Liver (tissue), 9 donors: ENCODE measurements around the gene LSM14B. TPM values are rescaled to one million over a fixed set of nuclear protein-coding genes. Genes with fewer than 3 reads are reported as not detected.

Source experiments
- DNase-seq: peaks from one replicate; pipeline ENCODE4 v3.0.0-alpha.2; 2017; ENCODE audit warnings: low spot score
- H3K27ac ChIP-seq, 2 donors: one replicate each; pipeline ENCODE4 v1.7.0; 2013; ENCODE audit warnings: inconsistent platforms in 2 of 2, low read length in 2 of 2, control low read depth in 1 of 2, low read depth in 1 of 2, mild to moderate bottlenecking in 1 of 2
- H3K27me3 ChIP-seq, 4 donors: one replicate each; pipeline versions ENCODE4 v1.6.1 to v1.7.0; 2013; ENCODE audit warnings: low read length in 3 of 4, inconsistent platforms in 1 of 4, mild to moderate bottlenecking in 1 of 4, moderate library complexity in 1 of 4; ENCODE audit not compliant: control insufficient read depth in 4 of 4, insufficient read depth in 4 of 4
- H3K36me3 ChIP-seq, 4 donors: one replicate each; pipeline versions ENCODE4 v1.6.1 to v1.7.0; 2013; ENCODE audit warnings: low read length in 3 of 4, mild to moderate bottlenecking in 3 of 4, low read depth in 1 of 4, moderate library complexity in 1 of 4; ENCODE audit not compliant: control insufficient read depth in 4 of 4, insufficient read depth in 3 of 4
- H3K4me1 ChIP-seq, 4 donors: one replicate each; pipeline versions ENCODE4 v1.6.1 to v1.7.0; 2013; ENCODE audit warnings: low read length in 3 of 4, mild to moderate bottlenecking in 3 of 4, moderate library complexity in 1 of 4; ENCODE audit not compliant: control insufficient read depth in 4 of 4, insufficient read depth in 4 of 4
- H3K4me3 ChIP-seq, 3 donors: one replicate each; pipeline versions ENCODE4 v1.6.1 to v1.7.0; 2013; ENCODE audit warnings: low read length in 3 of 3, control low read depth in 1 of 3, low read depth in 1 of 3, mild to moderate bottlenecking in 1 of 3
- H3K9ac ChIP-seq, 2 donors: one replicate each; pipeline ENCODE4 v1.7.0; 2013; ENCODE audit warnings: low read length in 2 of 2, mild to moderate bottlenecking in 2 of 2, moderate library complexity in 2 of 2, control low read depth in 1 of 2, low read depth in 1 of 2
- H3K9me3 ChIP-seq, 4 donors: one replicate each; pipeline versions ENCODE4 v1.6.1 to v1.7.0; 2013; ENCODE audit warnings: low read length in 3 of 4; ENCODE audit not compliant: control insufficient read depth in 4 of 4
- ATF3 ChIP-seq: IDR thresholded peaks from 2 replicates; pipeline ENCODE4 v1.6.1; 2016; ENCODE audit warnings: antibody characterized with exemption
- CTCF ChIP-seq: fragments of 150-350 bp; IDR thresholded peaks from 2 replicates; pipeline ENCODE4 v1.5.1; 2017; ENCODE audit warnings: improper control_type of control experiment, low read depth, low read length; ENCODE audit not compliant: missing input control
- EGR1 ChIP-seq, 2 donors: IDR thresholded peaks; 2 replicates each; pipeline ENCODE4 v1.6.1; 2016 to 2018; ENCODE audit warnings: antibody characterized with exemption in 2 of 2, low read depth in 2 of 2
- FOXA1 ChIP-seq: IDR thresholded peaks from 2 replicates; pipeline ENCODE4 v1.6.1; 2016; ENCODE audit warnings: antibody characterized with exemption
- FOXA2 ChIP-seq: IDR thresholded peaks from 2 replicates; pipeline ENCODE4 v1.6.1; 2016; ENCODE audit warnings: antibody characterized with exemption
- GABPA ChIP-seq, 2 donors: IDR thresholded peaks in 1 of 2; conservative IDR thresholded peaks in 1 of 2; 2 replicates each; pipeline ENCODE4 v1.6.1; 2016; ENCODE audit warnings: antibody characterized with exemption in 2 of 2, mild to moderate bottlenecking in 1 of 2, moderate library complexity in 1 of 2
- HNF4A ChIP-seq, 2 donors: conservative IDR thresholded peaks; 2 replicates each; pipeline ENCODE4 v1.6.1; 2016; ENCODE audit warnings: antibody characterized with exemption in 2 of 2, mild to moderate bottlenecking in 2 of 2
- HNF4G ChIP-seq: IDR thresholded peaks from 2 replicates; pipeline ENCODE4 v1.6.1; 2016; ENCODE audit warnings: antibody characterized with exemption
- JUND ChIP-seq, 2 donors: IDR thresholded peaks; 2 replicates each; pipeline ENCODE4 v1.6.1; 2016; ENCODE audit warnings: antibody characterized with exemption in 2 of 2
- MAX ChIP-seq: IDR thresholded peaks from 2 replicates; pipeline ENCODE4 v1.6.1; 2016; ENCODE audit warnings: antibody characterized with exemption
- NR2F2 ChIP-seq: IDR thresholded peaks from 2 replicates; pipeline ENCODE4 v1.6.1; 2016; ENCODE audit warnings: antibody characterized with exemption
- RAD21 ChIP-seq, 2 donors: IDR thresholded peaks; 2 replicates each; pipeline ENCODE4 v1.6.1; 2016; ENCODE audit warnings: antibody characterized with exemption in 2 of 2, mild to moderate bottlenecking in 2 of 2
- REST ChIP-seq: IDR thresholded peaks from 2 replicates; pipeline ENCODE4 v1.6.1; 2016; ENCODE audit warnings: antibody characterized with exemption, mild to moderate bottlenecking
- RXRA ChIP-seq, 2 donors: IDR thresholded peaks; 2 replicates each; pipeline ENCODE4 v1.6.1; 2017 to 2018; ENCODE audit warnings: antibody characterized with exemption in 2 of 2, mild to moderate bottlenecking in 1 of 2
- SP1 ChIP-seq: IDR thresholded peaks from 2 replicates; pipeline ENCODE4 v1.6.1; 2018; ENCODE audit warnings: antibody characterized with exemption, mild to moderate bottlenecking
- TAF1 ChIP-seq: conservative IDR thresholded peaks from 2 replicates; pipeline ENCODE4 v1.6.1; 2016; ENCODE audit warnings: antibody characterized with exemption, mild to moderate bottlenecking
- YY1 ChIP-seq: IDR thresholded peaks from 2 replicates; pipeline ENCODE4 v1.6.1; 2016; ENCODE audit warnings: antibody characterized with exemption, mild to moderate bottlenecking
- ZBTB33 ChIP-seq: IDR thresholded peaks from 2 replicates; pipeline ENCODE4 v1.6.1; 2016; ENCODE audit warnings: antibody characterized with exemption
- WGBS: extraction: QIAGEN DNeasy Blood & Tissue Kit; methylation state at CpG from one replicate; pipeline ENCODE4 v1.1.7; 2013; 5-methylcytosine and 5-hydroxymethylcytosine counted together
- polyA plus RNA-seq, 2 donors: library from polyadenylated mRNA; stranded (reverse) in 1 of 2; unstranded in 1 of 2; fragments of 200-250 nt in 1 of 2; fragments of >200 nt in 1 of 2; fragmentation: Nextera tagmentation in 1 of 2; extraction: Ambion mirVana in 1 of 2; gene quantifications; one replicate each; pipeline versions ENCODE4 v1.2.1 to v1.2.3, GENCODE V29; 2013 to 2015
- total RNA-seq, 2 donors: library from RNA; depleted of rRNA; stranded (reverse); fragments of >200 nt; gene quantifications; one replicate each; pipeline ENCODE4 v1.2.3, GENCODE V29; 2014
- donor health status: healthy.
- donor health status: healthy.
- donor health status: healthy.
- donor health status: healthy.
- donor health status: healthy.

The LSM14B gene
- total and polyA plus RNA-seq, 4 donors = 0.99 to 15.9 (median 13.3) TPM

- H3K4me3 ChIP-seq = no peak overlapping the region
- H3K9me3 ChIP-seq = peaks cover 0 to 3% (median 1%) of the 10 kb centered on the region in 4 donors
- TF ChIP-seq HNF4A (conservative IDR thresholded peaks at IDR 0.05) = no peak
- no peak for TF ChIP-seq TAF1
- TF ChIP-seq MAX = no peak
- TF ChIP-seq YY1 = no peak
- no peak for TF ChIP-seq RAD21 (IDR thresholded peaks at IDR 0.05)
- no peak for TF ChIP-seq JUND (IDR thresholded peaks at IDR 0.05)
- no peak for TF ChIP-seq GABPA (IDR thresholded peaks at IDR 0.05 in 1 of 2, conservative IDR thresholded peaks at IDR 0.05 in 1 of 2)
- TF ChIP-seq ZBTB33 = no peak
- no peak for TF ChIP-seq FOXA1
- TF ChIP-seq SP1 = no peak
- no peak for TF ChIP-seq FOXA2
- no peak for TF ChIP-seq ATF3
- TF ChIP-seq EGR1 (IDR thresholded peaks at IDR 0.05; ENCODE audit: low read depth in 2 of 2) = no peak
- no peak for TF ChIP-seq HNF4G
- TF ChIP-seq NR2F2 = no peak
- no peak for TF ChIP-seq RXRA (IDR thresholded peaks at IDR 0.05)
- TF ChIP-seq CTCF = no peak
- no peak for TF ChIP-seq REST
- WGBS = 94% methylated on average over 5 of the region's 5 CpGs
- peaks cover 0 to 16% (median 12%) of the 10 kb centered on the region in 4 donors for H3K4me1 ChIP-seq
- H3K9ac ChIP-seq = no peak overlapping the region
- no peak overlapping the region for H3K27ac ChIP-seq
- no peak for DNase-seq
- H3K36me3 ChIP-seq = peaks cover 0 to 4% (median 2%) of the 10 kb centered on the region in 4 donors
- H3K27me3 ChIP-seq = no peaks in the 10 kb centered on the region
These were observed 1.9 kb upstream of the LSM14B start for GRCh38 chr20:62120365-62120762.
